ENCODE results near the gene UGT2B28. TPM values are rescaled to one million over a fixed set of nuclear protein-coding genes. Genes with fewer than 3 reads are reported as not detected.

Gene UGT2B28
- total and polyA plus RNA-seq, 2 of the 8 experiments (the other 6 are each of a cell fraction or from before 2014, with no cell fraction given) = not detected

DNA sequence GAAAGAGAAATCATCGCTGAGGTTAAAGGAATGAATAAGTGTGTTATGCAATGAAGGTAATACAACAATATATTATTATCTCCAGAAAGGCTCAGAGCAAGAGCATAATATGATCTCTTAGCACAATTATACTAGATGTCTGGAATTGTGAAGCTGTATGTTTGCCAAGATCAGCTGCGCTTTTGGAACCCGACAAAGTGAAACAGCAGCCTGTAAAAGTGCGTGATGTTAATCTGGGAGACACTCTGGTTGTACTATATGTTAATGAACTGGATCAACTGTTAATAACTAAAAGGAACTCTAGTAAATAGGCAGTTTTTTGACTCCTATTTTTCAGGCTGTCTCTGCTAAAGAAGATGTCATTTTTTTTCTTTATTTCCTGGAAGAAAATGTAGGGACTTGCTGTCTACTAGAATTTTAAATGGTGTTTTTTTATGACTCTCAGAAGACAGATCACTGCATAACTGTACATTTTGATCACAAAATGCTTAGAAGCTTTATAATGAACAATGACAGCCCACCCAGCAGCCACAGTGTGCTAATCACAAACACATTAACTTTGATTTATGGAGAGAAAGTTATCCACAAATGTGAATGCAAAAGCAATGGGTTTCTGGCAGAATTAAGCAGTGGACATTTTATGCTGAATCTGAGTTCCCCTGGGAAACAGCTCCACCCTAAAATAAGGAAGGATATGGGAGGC, 50.2 kb downstream of the UGT2B28 start (continued):
- TF ChIP-seq CHD7 (IDR thresholded peaks at IDR 0.05; ENCODE audit: insufficient replicate concordance, low read length) = no peak
